Measurements from ENCODE around the gene EHD4. TPM values are rescaled to one million over a fixed set of nuclear protein-coding genes. Genes with fewer than 3 reads are reported as not detected.

EHD4 gene
- total RNA-seq, 2 donors from 2014 or later = 13.8 to 16.9 TPM

GRCh38 chr15:41979493-41980266 lies 7.3 kb upstream of the EHD4 start:
- H3K27ac ChIP-seq = no peak overlapping the region
- 77 to 85% methylated on average over 5 of the region's 5 CpGs for WGBS, 2 donors
- H3K4me3 ChIP-seq = no peak overlapping the region
- ATAC-seq (no peak), DNase-seq (no peak)
- no peaks in the 10 kb centered on the region for H3K27me3 ChIP-seq
- intact Hi-C loops (cut with DNase I) = loop anchor here (10.0 kb wide), 1 partner anchor 55 kb away; no protein-coding TSS in a partner anchor
- H3K9me3 ChIP-seq = no peaks in the 10 kb centered on the region
- TF ChIP-seq POLR2A (IDR thresholded peaks at IDR 0.05) (no peak), CTCF (IDR thresholded peaks at IDR 0.05) (no peak)
- H3K4me1 ChIP-seq = peaks cover 13% of the 10 kb centered on the region
- H3K36me3 ChIP-seq (replicated peaks in 1 of 2; ENCODE audit: insufficient read depth in 1 of 2, low read depth in 2 of 2) = no peaks in the 10 kb centered on the region

GRCh38 chr15:41978534-41978933 lies 6.2 kb upstream of the EHD4 start:
- intact Hi-C loops (cut with DNase I) = loop anchor here (10.0 kb wide), 1 partner anchor 54 kb away; no protein-coding TSS in a partner anchor
- no peak for DNase-seq
- TF ChIP-seq CTCF (IDR thresholded peaks at IDR 0.05) = no peak
- TF ChIP-seq POLR2A (IDR thresholded peaks at IDR 0.05) = no peak

GRCh38 chr15:41977757-41978383 lies 5.5 kb upstream of the EHD4 start:
- DNase-seq (peak in 1 of 4 donors; percentile 2), ATAC-seq (no peak)
- intact Hi-C loops (cut with DNase I) = loop anchor here (10.0 kb wide), 1 partner anchor 53 kb away; no protein-coding TSS in a partner anchor

More at GRCh38 chr15:41978534-41978933, 6.2 kb upstream of the EHD4 start:
- Histone ChIP-seq H3K36me3 (replicated peaks in 1 of 2; ENCODE audit: insufficient read depth in 1 of 2, low read depth in 2 of 2) (no peaks in the 10 kb centered on the region), H3K4me1 (peaks cover 13% of the 10 kb centered on the region), H3K27ac (no peak overlapping the region), H3K4me3 (no peak overlapping the region), H3K9me3 (no peaks in the 10 kb centered on the region), H3K27me3 (no peaks in the 10 kb centered on the region)
- WGBS, 2 donors = 78 to 89% methylated on average over 4 of the region's 4 CpGs
- ATAC-seq = no peak

GRCh38 chr15:41975669-41976068 lies 3.3 kb upstream of the EHD4 start:
- intact Hi-C loops (cut with DNase I) = loop anchor here (10.0 kb wide), 1 partner anchor 51 kb away; no protein-coding TSS in a partner anchor

More at GRCh38 chr15:41977757-41978383, 5.5 kb upstream of the EHD4 start:
- no peak overlapping the region for H3K27ac ChIP-seq
- peaks cover 17% of the 10 kb centered on the region for H3K4me1 ChIP-seq
- H3K9me3 ChIP-seq = no peaks in the 10 kb centered on the region
- 79 to 84% methylated on average over 6 of the region's 6 CpGs for WGBS, 2 donors
- H3K36me3 ChIP-seq (replicated peaks in 1 of 2; ENCODE audit: insufficient read depth in 1 of 2, low read depth in 2 of 2) = no peaks in the 10 kb centered on the region
- H3K4me3 ChIP-seq = no peak overlapping the region
- TF ChIP-seq CTCF (IDR thresholded peaks at IDR 0.05) (no peak), POLR2A (IDR thresholded peaks at IDR 0.05) (no peak)
- no peaks in the 10 kb centered on the region for H3K27me3 ChIP-seq

More at GRCh38 chr15:41975669-41976068, 3.3 kb upstream of the EHD4 start:
- no peak for DNase-seq
- no peak for ATAC-seq
- no peaks in the 10 kb centered on the region for H3K9me3 ChIP-seq
- no peak for TF ChIP-seq CTCF (IDR thresholded peaks at IDR 0.05)
- TF ChIP-seq POLR2A (IDR thresholded peaks at IDR 0.05) = no peak
- H3K4me1 ChIP-seq = peaks cover 24% of the 10 kb centered on the region
- H3K27me3 ChIP-seq = no peaks in the 10 kb centered on the region
- 56 to 65% methylated on average over 2 of the region's 2 CpGs for WGBS, 2 donors
- H3K36me3 ChIP-seq (replicated peaks in 1 of 2; ENCODE audit: insufficient read depth in 1 of 2, low read depth in 2 of 2) = no peaks in the 10 kb centered on the region
- H3K4me3 ChIP-seq = no peak overlapping the region
- no peak overlapping the region for H3K27ac ChIP-seq

All from body of pancreas (tissue), 4 donors.